Umbilical cord (tissue), 2 donors: ENCODE measurements around the gene DSCAML1. TPM values are rescaled to one million over a fixed set of nuclear protein-coding genes. Genes with fewer than 3 reads are reported as not detected.

Source experiments
- DNase-seq: peaks from one replicate; pipeline ENCODE4 v3.0.0-alpha.2; 2015; ENCODE audit warnings: low spot score
- total RNA-seq: library from RNA; depleted of rRNA; stranded (reverse); fragments of >200 nt; gene quantifications from one replicate; pipeline ENCODE4 v1.2.3, GENCODE V29; 2014; ENCODE audit warnings: low replicate concordance; ENCODE audit not compliant: insufficient read depth

DSCAML1 gene
- total RNA-seq, 1 donor from 2014 or later: 1.4 TPM

- peak; percentile 14 for DNase-seq
Measured at GRCh38 chr11:117668321-117668751, 128.7 kb downstream of the DSCAML1 start.

GRCh38 chr11:117664897-117665296 lies 132.1 kb downstream of the DSCAML1 start:
- DNase-seq: peak; percentile 10

- peak; percentile 81 for DNase-seq
Measured at GRCh38 chr11:117663821-117664220, 133.2 kb downstream of the DSCAML1 start.

- no peak for DNase-seq
Measured at GRCh38 chr11:117663414-117663813, 133.6 kb downstream of the DSCAML1 start.

- no peak for DNase-seq
Measured at GRCh38 chr11:117662671-117663269, 134.2 kb downstream of the DSCAML1 start.

GRCh38 chr11:117662255-117662654 lies 134.8 kb downstream of the DSCAML1 start:
- DNase-seq: no peak

- no peak for DNase-seq
Measured at GRCh38 chr11:117658809-117659208, 138.2 kb downstream of the DSCAML1 start.

GRCh38 chr11:117657794-117658193 lies 139.2 kb downstream of the DSCAML1 start:
- DNase-seq: no peak

- DNase-seq: no peak
Measured at GRCh38 chr11:117654281-117655255, 142.4 kb downstream of the DSCAML1 start.

- DNase-seq: no peak
Measured at GRCh38 chr11:117652521-117652920, 144.5 kb downstream of the DSCAML1 start.

- DNase-seq: no peak
Measured at GRCh38 chr11:117649296-117650055, 147.5 kb downstream of the DSCAML1 start.

- no peak for DNase-seq
Measured at GRCh38 chr11:117647872-117648271, 149.1 kb downstream of the DSCAML1 start.

- no peak for DNase-seq
Measured at GRCh38 chr11:117647207-117647606, 149.8 kb downstream of the DSCAML1 start.

GRCh38 chr11:117646411-117646810 lies 150.6 kb downstream of the DSCAML1 start:
- DNase-seq: no peak

GRCh38 chr11:117644403-117645155 lies 152.4 kb downstream of the DSCAML1 start:
- DNase-seq: no peak

GRCh38 chr11:117643606-117644300 lies 153.3 kb downstream of the DSCAML1 start:
- no peak for DNase-seq

- no peak for DNase-seq
Measured at GRCh38 chr11:117642835-117643234, 154.2 kb downstream of the DSCAML1 start.

- DNase-seq: no peak
Measured at GRCh38 chr11:117642396-117642795, 154.6 kb downstream of the DSCAML1 start.

GRCh38 chr11:117641008-117641915 lies 155.8 kb downstream of the DSCAML1 start:
- no peak for DNase-seq

GRCh38 chr11:117640041-117640440 lies 157.0 kb downstream of the DSCAML1 start:
- DNase-seq: no peak
